Liver (tissue), 9 donors: ENCODE results near the gene BNIPL. TPM values are rescaled to one million over a fixed set of nuclear protein-coding genes. Genes with fewer than 3 reads are reported as not detected.

Experiments used
- DNase-seq: peaks from one replicate; pipeline ENCODE4 v3.0.0-alpha.2; 2017; ENCODE audit warnings: low spot score
- H3K27ac ChIP-seq, 2 donors: one replicate each; pipeline ENCODE4 v1.7.0; 2013; ENCODE audit warnings: inconsistent platforms in 2 of 2, low read length in 2 of 2, control low read depth in 1 of 2, low read depth in 1 of 2, mild to moderate bottlenecking in 1 of 2
- H3K27me3 ChIP-seq, 4 donors: one replicate each; pipeline versions ENCODE4 v1.6.1 to v1.7.0; 2013; ENCODE audit warnings: low read length in 3 of 4, inconsistent platforms in 1 of 4, mild to moderate bottlenecking in 1 of 4, moderate library complexity in 1 of 4; ENCODE audit not compliant: control insufficient read depth in 4 of 4, insufficient read depth in 4 of 4
- H3K36me3 ChIP-seq, 4 donors: one replicate each; pipeline versions ENCODE4 v1.6.1 to v1.7.0; 2013; ENCODE audit warnings: low read length in 3 of 4, mild to moderate bottlenecking in 3 of 4, low read depth in 1 of 4, moderate library complexity in 1 of 4; ENCODE audit not compliant: control insufficient read depth in 4 of 4, insufficient read depth in 3 of 4
- H3K4me1 ChIP-seq, 4 donors: one replicate each; pipeline versions ENCODE4 v1.6.1 to v1.7.0; 2013; ENCODE audit warnings: low read length in 3 of 4, mild to moderate bottlenecking in 3 of 4, moderate library complexity in 1 of 4; ENCODE audit not compliant: control insufficient read depth in 4 of 4, insufficient read depth in 4 of 4
- H3K4me3 ChIP-seq, 3 donors: one replicate each; pipeline versions ENCODE4 v1.6.1 to v1.7.0; 2013; ENCODE audit warnings: low read length in 3 of 3, control low read depth in 1 of 3, low read depth in 1 of 3, mild to moderate bottlenecking in 1 of 3
- H3K9ac ChIP-seq, 2 donors: one replicate each; pipeline ENCODE4 v1.7.0; 2013; ENCODE audit warnings: low read length in 2 of 2, mild to moderate bottlenecking in 2 of 2, moderate library complexity in 2 of 2, control low read depth in 1 of 2, low read depth in 1 of 2
- H3K9me3 ChIP-seq, 4 donors: one replicate each; pipeline versions ENCODE4 v1.6.1 to v1.7.0; 2013; ENCODE audit warnings: low read length in 3 of 4; ENCODE audit not compliant: control insufficient read depth in 4 of 4
- EGR1 ChIP-seq, 2 donors: IDR thresholded peaks; 2 replicates each; pipeline ENCODE4 v1.6.1; 2016 to 2018; ENCODE audit warnings: antibody characterized with exemption in 2 of 2, low read depth in 2 of 2
- FOXA2 ChIP-seq: IDR thresholded peaks from 2 replicates; pipeline ENCODE4 v1.6.1; 2016; ENCODE audit warnings: antibody characterized with exemption
- GABPA ChIP-seq, 2 donors: IDR thresholded peaks in 1 of 2; conservative IDR thresholded peaks in 1 of 2; 2 replicates each; pipeline ENCODE4 v1.6.1; 2016; ENCODE audit warnings: antibody characterized with exemption in 2 of 2, mild to moderate bottlenecking in 1 of 2, moderate library complexity in 1 of 2
- HNF4A ChIP-seq, 2 donors: conservative IDR thresholded peaks; 2 replicates each; pipeline ENCODE4 v1.6.1; 2016; ENCODE audit warnings: antibody characterized with exemption in 2 of 2, mild to moderate bottlenecking in 2 of 2
- HNF4G ChIP-seq: IDR thresholded peaks from 2 replicates; pipeline ENCODE4 v1.6.1; 2016; ENCODE audit warnings: antibody characterized with exemption
- JUND ChIP-seq, 2 donors: IDR thresholded peaks; 2 replicates each; pipeline ENCODE4 v1.6.1; 2016; ENCODE audit warnings: antibody characterized with exemption in 2 of 2
- MAX ChIP-seq: IDR thresholded peaks from 2 replicates; pipeline ENCODE4 v1.6.1; 2016; ENCODE audit warnings: antibody characterized with exemption
- NR2F2 ChIP-seq: IDR thresholded peaks from 2 replicates; pipeline ENCODE4 v1.6.1; 2016; ENCODE audit warnings: antibody characterized with exemption
- RXRA ChIP-seq, 2 donors: IDR thresholded peaks; 2 replicates each; pipeline ENCODE4 v1.6.1; 2017 to 2018; ENCODE audit warnings: antibody characterized with exemption in 2 of 2, mild to moderate bottlenecking in 1 of 2
- SP1 ChIP-seq: IDR thresholded peaks from 2 replicates; pipeline ENCODE4 v1.6.1; 2018; ENCODE audit warnings: antibody characterized with exemption, mild to moderate bottlenecking
- TAF1 ChIP-seq: conservative IDR thresholded peaks from 2 replicates; pipeline ENCODE4 v1.6.1; 2016; ENCODE audit warnings: antibody characterized with exemption, mild to moderate bottlenecking
- ZBTB33 ChIP-seq: IDR thresholded peaks from 2 replicates; pipeline ENCODE4 v1.6.1; 2016; ENCODE audit warnings: antibody characterized with exemption
- WGBS: extraction: QIAGEN DNeasy Blood & Tissue Kit; methylation state at CpG from one replicate; pipeline ENCODE4 v1.1.7; 2013; 5-methylcytosine and 5-hydroxymethylcytosine counted together
- polyA plus RNA-seq, 2 donors: library from polyadenylated mRNA; stranded (reverse) in 1 of 2; unstranded in 1 of 2; fragments of 200-250 nt in 1 of 2; fragments of >200 nt in 1 of 2; fragmentation: Nextera tagmentation in 1 of 2; extraction: Ambion mirVana in 1 of 2; gene quantifications; one replicate each; pipeline versions ENCODE4 v1.2.1 to v1.2.3, GENCODE V29; 2013 to 2015
- total RNA-seq, 2 donors: library from RNA; depleted of rRNA; stranded (reverse); fragments of >200 nt; gene quantifications; one replicate each; pipeline ENCODE4 v1.2.3, GENCODE V29; 2014
- TF ChIP-seq, protein P1 (sequence below): IDR thresholded peaks from 2 replicates; pipeline ENCODE4 v1.6.1; 2016; ENCODE audit warnings: antibody characterized with exemption
- TF ChIP-seq, protein P2 (sequence below): IDR thresholded peaks from 2 replicates; pipeline ENCODE4 v1.6.1; 2016; ENCODE audit warnings: antibody characterized with exemption, mild to moderate bottlenecking
- donor health status: healthy.
- donor health status: healthy.
- donor health status: healthy.
- donor health status: healthy.
- donor health status: healthy.

Gene BNIPL
- total and polyA plus RNA-seq, 4 donors, result 0.09 to 0.84 (median 0.14) TPM

DNA sequence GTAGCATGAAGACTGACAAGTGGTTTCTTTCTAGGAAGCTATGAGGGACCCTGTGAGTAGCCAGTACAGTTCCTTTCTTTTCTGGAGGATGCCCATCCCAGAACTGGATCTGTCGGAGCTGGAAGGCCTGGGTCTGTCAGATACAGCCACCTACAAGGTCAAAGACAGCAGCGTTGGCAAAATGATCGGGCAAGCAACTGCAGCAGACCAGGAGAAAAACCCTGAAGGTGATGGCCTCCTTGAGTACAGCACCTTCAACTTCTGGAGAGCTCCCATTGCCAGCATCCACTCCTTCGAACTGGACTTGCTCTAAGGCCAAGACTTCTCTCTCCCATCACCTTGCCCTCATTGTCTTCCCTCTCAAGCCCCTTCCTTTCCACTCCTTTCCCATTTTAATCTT, 30.8 kb downstream of the BNIPL start (continued):
- TF ChIP-seq ZBTB33 (no peak), HNF4G (no peak), HNF4A (conservative IDR thresholded peaks at IDR 0.05) (no peak), MAX (no peak), EGR1 (IDR thresholded peaks at IDR 0.05; ENCODE audit: low read depth in 2 of 2) (no peak), FOXA2 (no peak), JUND (IDR thresholded peaks at IDR 0.05) (no peak)

DNA sequence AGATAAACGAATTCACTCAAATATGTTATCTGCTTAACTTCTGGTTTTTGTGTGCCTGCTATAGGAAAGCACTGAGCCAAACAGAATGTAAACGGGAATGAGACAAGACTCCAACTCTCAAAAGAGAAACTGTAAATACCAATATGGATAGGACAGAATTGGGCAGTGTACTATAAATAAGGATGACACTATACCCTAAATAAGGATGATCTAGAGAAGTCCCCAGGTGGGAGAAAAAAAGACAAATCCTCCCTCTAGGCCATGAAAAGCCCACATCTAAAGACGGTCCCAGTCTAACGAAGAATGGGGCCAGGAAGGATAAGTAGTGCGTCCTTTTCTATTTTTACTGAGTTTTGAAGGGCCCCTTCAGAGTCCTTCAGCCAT, 32.7 kb downstream of the BNIPL start:
- H3K4me3 ChIP-seq, result no peak overlapping the region
- TF ChIP-seq, protein P1, sequence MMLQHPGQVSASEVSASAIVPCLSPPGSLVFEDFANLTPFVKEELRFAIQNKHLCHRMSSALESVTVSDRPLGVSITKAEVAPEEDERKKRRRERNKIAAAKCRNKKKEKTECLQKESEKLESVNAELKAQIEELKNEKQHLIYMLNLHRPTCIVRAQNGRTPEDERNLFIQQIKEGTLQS, result no peak
- TF ChIP-seq, protein P2, sequence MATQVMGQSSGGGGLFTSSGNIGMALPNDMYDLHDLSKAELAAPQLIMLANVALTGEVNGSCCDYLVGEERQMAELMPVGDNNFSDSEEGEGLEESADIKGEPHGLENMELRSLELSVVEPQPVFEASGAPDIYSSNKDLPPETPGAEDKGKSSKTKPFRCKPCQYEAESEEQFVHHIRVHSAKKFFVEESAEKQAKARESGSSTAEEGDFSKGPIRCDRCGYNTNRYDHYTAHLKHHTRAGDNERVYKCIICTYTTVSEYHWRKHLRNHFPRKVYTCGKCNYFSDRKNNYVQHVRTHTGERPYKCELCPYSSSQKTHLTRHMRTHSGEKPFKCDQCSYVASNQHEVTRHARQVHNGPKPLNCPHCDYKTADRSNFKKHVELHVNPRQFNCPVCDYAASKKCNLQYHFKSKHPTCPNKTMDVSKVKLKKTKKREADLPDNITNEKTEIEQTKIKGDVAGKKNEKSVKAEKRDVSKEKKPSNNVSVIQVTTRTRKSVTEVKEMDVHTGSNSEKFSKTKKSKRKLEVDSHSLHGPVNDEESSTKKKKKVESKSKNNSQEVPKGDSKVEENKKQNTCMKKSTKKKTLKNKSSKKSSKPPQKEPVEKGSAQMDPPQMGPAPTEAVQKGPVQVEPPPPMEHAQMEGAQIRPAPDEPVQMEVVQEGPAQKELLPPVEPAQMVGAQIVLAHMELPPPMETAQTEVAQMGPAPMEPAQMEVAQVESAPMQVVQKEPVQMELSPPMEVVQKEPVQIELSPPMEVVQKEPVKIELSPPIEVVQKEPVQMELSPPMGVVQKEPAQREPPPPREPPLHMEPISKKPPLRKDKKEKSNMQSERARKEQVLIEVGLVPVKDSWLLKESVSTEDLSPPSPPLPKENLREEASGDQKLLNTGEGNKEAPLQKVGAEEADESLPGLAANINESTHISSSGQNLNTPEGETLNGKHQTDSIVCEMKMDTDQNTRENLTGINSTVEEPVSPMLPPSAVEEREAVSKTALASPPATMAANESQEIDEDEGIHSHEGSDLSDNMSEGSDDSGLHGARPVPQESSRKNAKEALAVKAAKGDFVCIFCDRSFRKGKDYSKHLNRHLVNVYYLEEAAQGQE, result no peak
- TF ChIP-seq ZBTB33 (no peak), TAF1 (no peak), HNF4A (conservative IDR thresholded peaks at IDR 0.05) (no peak)
- no peak overlapping the region for H3K27ac ChIP-seq
- no peak overlapping the region for H3K9ac ChIP-seq
- no peaks in the 10 kb centered on the region for H3K36me3 ChIP-seq
- WGBS, result 91% methylated on average over 5 of the region's 5 CpGs
- no peaks in the 10 kb centered on the region for H3K9me3 ChIP-seq
- no peak for DNase-seq
- H3K4me1 ChIP-seq, result peaks cover 7 to 29% (median 21%) of the 10 kb centered on the region in 4 donors
- no peaks in the 10 kb centered on the region for H3K27me3 ChIP-seq

GRCh38 chr1:151070474-151071276, 34.3 kb downstream of the BNIPL start, which contains the start of gene GABPB2:
Gene GABPB2, plus strand, starts transcription at chr1:151070761. Its CDS starts 17,429 bp downstream, at chr1:151088190.
- peak; percentile 93 for DNase-seq
- under 1% methylated on average over 50 of the region's 50 CpGs for WGBS
- Histone ChIP-seq H3K9ac (peak within 1 kb of the TSS; percentile 67 to 85), H3K36me3 (no peaks in the 10 kb centered on the region), H3K9me3 (no peaks in the 10 kb centered on the region), H3K27ac (peak within 1 kb of the TSS; percentile 98), H3K27me3 (no peaks in the 10 kb centered on the region), H3K4me1 (peaks cover 3 to 18% (median 10%) of the 10 kb centered on the region in 4 donors), H3K4me3 (peak within 1 kb of the TSS; percentile 84 to 97 (median 95))
- TF ChIP-seq NR2F2 (peak; percentile 32), FOXA2 (no peak), TAF1 (peak; percentile 46), SP1 (peak; percentile 37), HNF4A (conservative IDR thresholded peaks at IDR 0.05) (peak; percentile 5 to 24), RXRA (IDR thresholded peaks at IDR 0.05) (peak; percentile 55 to 59), EGR1 (IDR thresholded peaks at IDR 0.05; ENCODE audit: low read depth in 2 of 2) (no peak), GABPA (IDR thresholded peaks at IDR 0.05 in 1 of 2, conservative IDR thresholded peaks at IDR 0.05 in 1 of 2) (peak; percentile 24 to 71), HNF4G (peak; percentile 14)
- TF ChIP-seq, protein P1, result peak; percentile 45
- TF ChIP-seq, protein P2, result peak; percentile 43
